Peyer's patch (tissue), 4 donors: ENCODE data around the gene PLCH2. TPM values are rescaled to one million over a fixed set of nuclear protein-coding genes. Genes with fewer than 3 reads are reported as not detected.

Source experiments
- DNase-seq, 3 donors: peaks; one replicate each; pipeline ENCODE4 v3.0.0-alpha.2; 2017 to 2019
- H3K27ac ChIP-seq, 4 donors: fragments of 200-600 bp; sonication (generic); one replicate each; pipeline ENCODE4 v1.5.1; 2016 to 2019
- H3K27me3 ChIP-seq, 2 donors: fragments of 200-600 bp; sonication (generic); one replicate each; pipeline ENCODE4 v1.5.1; 2019
- H3K36me3 ChIP-seq, 3 donors: fragments of 200-600 bp; sonication (generic); one replicate each; pipeline ENCODE4 v1.5.1; 2016 to 2019
- H3K4me1 ChIP-seq, 4 donors: fragments of 200-600 bp; sonication (generic); one replicate each; pipeline ENCODE4 v1.5.1; 2016 to 2019
- H3K4me3 ChIP-seq, 4 donors: fragments of 200-600 bp; sonication (generic); 1 replicate in 3 of 4; 2 replicates in 1 of 4; pipeline ENCODE4 v1.5.1; 2016 to 2019; ENCODE audit warnings: mild to moderate bottlenecking in 1 of 4
- H3K9me3 ChIP-seq, 4 donors: fragments of 200-600 bp; sonication (generic); one replicate each; pipeline ENCODE4 v1.5.1; 2016 to 2019; ENCODE audit warnings: mild to moderate bottlenecking in 1 of 4
- CTCF ChIP-seq, 6 experiments: fragments of 450-650 bp in 4 of 6; fragments of 200-600 bp in 2 of 6; sonication (generic) in 1 of 6; IDR thresholded peaks; one replicate each; pipeline ENCODE4 v1.5.1; 2017 to 2019; ENCODE audit warnings: antibody characterized with exemption in 6 of 6, mild to moderate bottlenecking in 3 of 6, moderate library complexity in 1 of 6
- POLR2A ChIP-seq, 2 donors: fragments of 450-650 bp; IDR thresholded peaks; one replicate each; pipeline ENCODE4 v1.5.1; 2017; ENCODE audit warnings: antibody characterized with exemption in 2 of 2, mild to moderate bottlenecking in 2 of 2, moderate library complexity in 2 of 2
- total RNA-seq, 4 donors: library from RNA; depleted of rRNA; stranded (reverse); fragments of >200 nt; gene quantifications; one replicate each; pipeline ENCODE4 v1.1.0, GENCODE V29; 2016

PLCH2 gene
- total RNA-seq, 4 donors from 2014 or later = 2.5 to 18.3 (median 7.8) TPM

GRCh38 chr1:2538872-2539271 is 62.8 kb downstream of the PLCH2 start:
- H3K27me3 ChIP-seq = peaks cover 0 to 7% of the 10 kb centered on the region in 2 donors
- no peaks in the 10 kb centered on the region for H3K9me3 ChIP-seq
- H3K4me1 ChIP-seq = peaks cover 0 to 43% (median 8%) of the 10 kb centered on the region in 4 donors
- no peak overlapping the region for H3K27ac ChIP-seq
- TF ChIP-seq CTCF (IDR thresholded peaks at IDR 0.05) = no peak
- no peak for TF ChIP-seq POLR2A (IDR thresholded peaks at IDR 0.05)
- H3K4me3 ChIP-seq = no peak overlapping the region
- no peaks in the 10 kb centered on the region for H3K36me3 ChIP-seq
- DNase-seq = no peak

GRCh38 chr1:2539312-2539907 is 63.3 kb downstream of the PLCH2 start:
- Histone ChIP-seq H3K9me3 (no peaks in the 10 kb centered on the region), H3K4me1 (peaks cover 0 to 48% (median 8%) of the 10 kb centered on the region in 4 donors), H3K27me3 (peaks cover 0 to 7% of the 10 kb centered on the region in 2 donors), H3K4me3 (no peak overlapping the region), H3K27ac (no peak overlapping the region), H3K36me3 (no peaks in the 10 kb centered on the region)
- TF ChIP-seq POLR2A (IDR thresholded peaks at IDR 0.05) (no peak), CTCF (IDR thresholded peaks at IDR 0.05) (peak in 4 of 6 experiments; percentile 10 to 36 (median 30))
- DNase-seq = no peak

GRCh38 chr1:2540816-2541492 is 64.9 kb downstream of the PLCH2 start:
- TF ChIP-seq CTCF (IDR thresholded peaks at IDR 0.05) = no peak
- TF ChIP-seq POLR2A (IDR thresholded peaks at IDR 0.05) = no peak
- H3K27me3 ChIP-seq = peaks cover 0 to 7% of the 10 kb centered on the region in 2 donors
- peak overlapping the region in 1 of 4 donors; percentile 12 for H3K4me3 ChIP-seq
- no peaks in the 10 kb centered on the region for H3K9me3 ChIP-seq
- H3K4me1 ChIP-seq = peaks cover 0 to 52% (median 12%) of the 10 kb centered on the region in 4 donors
- no peak for DNase-seq
- H3K27ac ChIP-seq = no peak overlapping the region
- H3K36me3 ChIP-seq = no peaks in the 10 kb centered on the region

- DNase-seq = peak in 2 of 3 donors; percentile 86 to 90
Measured at GRCh38 chr1:2541619-2542245, 65.6 kb downstream of the PLCH2 start.

More at GRCh38 chr1:2541619-2542245, 65.6 kb downstream of the PLCH2 start:
- H3K9me3 ChIP-seq = no peaks in the 10 kb centered on the region
- peaks cover 0 to 55% (median 13%) of the 10 kb centered on the region in 4 donors for H3K4me1 ChIP-seq
- H3K4me3 ChIP-seq = no peak overlapping the region
- TF ChIP-seq CTCF (IDR thresholded peaks at IDR 0.05) = no peak
- no peak for TF ChIP-seq POLR2A (IDR thresholded peaks at IDR 0.05)
- no peak overlapping the region for H3K27ac ChIP-seq
- H3K27me3 ChIP-seq = peaks cover 0 to 7% of the 10 kb centered on the region in 2 donors
- no peaks in the 10 kb centered on the region for H3K36me3 ChIP-seq
